ENCODE results near the gene NLGN1.

GRCh38 chr3:174322789-174323188 is 925.2 kb downstream of the NLGN1 start:
- no peak for TF ChIP-seq CREB5 (CRISPR knock-in tag; IDR thresholded peaks at IDR 0.05; ENCODE audit: low read depth)
- TF ChIP-seq PATZ1 (CRISPR knock-in tag; IDR thresholded peaks at IDR 0.05; ENCODE audit: borderline replicate concordance): no peak
- TF ChIP-seq ISL1 (CRISPR knock-in tag; IDR thresholded peaks at IDR 0.05): no peak
- no peak for TF ChIP-seq ZNF70 (CRISPR knock-in tag; IDR thresholded peaks at IDR 0.05)
- TF ChIP-seq POU6F1 (CRISPR knock-in tag; IDR thresholded peaks at IDR 0.05; ENCODE audit: borderline replicate concordance, low read depth): no peak

Measured in SK-N-SH treated with all-trans-retinoic acid at 6 μM for 48 hours (cell line).